Endodermal cell (in vitro differentiated cells): ENCODE data around the gene SPACA4. TPM values are rescaled to one million over a fixed set of nuclear protein-coding genes. Genes with fewer than 3 reads are reported as not detected.

Experiments used
- DNase-seq: peaks from one replicate; pipeline ENCODE4 v3.0.0-alpha.2; 2017
- H3K27ac ChIP-seq: 2 replicates; pipeline ENCODE4 v1.5.1; 2013; ENCODE audit warnings: mild to moderate bottlenecking, low read depth, low read length, moderate library complexity
- H3K27me3 ChIP-seq: 2 replicates; pipeline ENCODE4 v1.6.1; 2013; ENCODE audit warnings: mild to moderate bottlenecking, low read length, moderate library complexity; ENCODE audit not compliant: insufficient read depth, control insufficient read depth, poor library complexity, severe bottlenecking
- H3K36me3 ChIP-seq: 2 replicates; pipeline ENCODE4 v1.7.0; 2013; ENCODE audit warnings: mild to moderate bottlenecking, low read length, moderate library complexity; ENCODE audit not compliant: control insufficient read depth, insufficient read depth
- H3K4me1 ChIP-seq: one replicate; pipeline ENCODE4 v1.7.0; 2013; ENCODE audit warnings: low read length; ENCODE audit not compliant: control insufficient read depth, insufficient read depth
- H3K4me3 ChIP-seq: 2 replicates; pipeline ENCODE4 v1.5.1; 2013; ENCODE audit warnings: mild to moderate bottlenecking, low read length, moderate library complexity
- H3K9ac ChIP-seq: 2 replicates; pipeline ENCODE4 v1.6.1; 2013; ENCODE audit warnings: mild to moderate bottlenecking, low read length, moderate library complexity; ENCODE audit not compliant: poor library complexity, severe bottlenecking; ENCODE audit errors: extremely low read depth
- H3K9me3 ChIP-seq: 2 replicates; pipeline ENCODE4 v1.6.1; 2013; ENCODE audit warnings: mild to moderate bottlenecking, low read length, moderate library complexity; ENCODE audit not compliant: control insufficient read depth
- H3K27ac Mint-ChIP-seq: 2 replicates; pipeline ENCODE4 v1.8.0; 2020; ENCODE audit warnings: mixed read lengths
- H3K27me3 Mint-ChIP-seq: 2 replicates; pipeline ENCODE4 v1.8.0; 2021; ENCODE audit warnings: mild to moderate bottlenecking, mixed read lengths; ENCODE audit not compliant: insufficient read depth
- H3K36me3 Mint-ChIP-seq: 2 replicates; pipeline ENCODE4 v1.8.0; 2020; ENCODE audit warnings: low read depth, mixed read lengths
- H3K4me1 Mint-ChIP-seq: 2 replicates; pipeline ENCODE4 v1.8.0; 2020; ENCODE audit warnings: mixed read lengths
- H3K4me3 Mint-ChIP-seq: 2 replicates; pipeline ENCODE4 v1.8.0; 2020; ENCODE audit warnings: mild to moderate bottlenecking, moderate library complexity, mixed read lengths
- H3K9me3 Mint-ChIP-seq: 2 replicates; pipeline ENCODE4 v1.8.0; 2020; ENCODE audit warnings: mild to moderate bottlenecking, mixed read lengths
- WGBS, 2 experiments: methylation state at CpG; one replicate each; pipeline versions ENCODE4 v1.1.5 to v1.1.7; 2013; ENCODE audit warnings: missing lambda C conversion rate in 2 of 2, mixed read lengths in 1 of 2; ENCODE audit not compliant: insufficient coverage in 1 of 2, insufficient read length in 1 of 2; 5-methylcytosine and 5-hydroxymethylcytosine counted together
- total RNA-seq, 2 donors: library from RNA; stranded (reverse); fragmentation: NEBNext Ultra II Directional in 1 of 2; extraction: Animal tissue kit (Norgen Biotek cat#: 25700) in 1 of 2; gene quantifications; 2 replicates in 1 of 2; 3 replicates in 1 of 2; pipeline ENCODE4 v1.2.1, GENCODE V29; 2021
- TF ChIP-seq, protein P1 (sequence below): fragments of 200-600 bp; sonication (generic); conservative IDR thresholded peaks from 2 replicates; pipeline ENCODE4 v1.5.0; 2021; ENCODE audit warnings: antibody characterized with exemption, mild to moderate bottlenecking

SPACA4 gene
- total RNA-seq, 2 donors from 2014 or later: not detected

DNA sequence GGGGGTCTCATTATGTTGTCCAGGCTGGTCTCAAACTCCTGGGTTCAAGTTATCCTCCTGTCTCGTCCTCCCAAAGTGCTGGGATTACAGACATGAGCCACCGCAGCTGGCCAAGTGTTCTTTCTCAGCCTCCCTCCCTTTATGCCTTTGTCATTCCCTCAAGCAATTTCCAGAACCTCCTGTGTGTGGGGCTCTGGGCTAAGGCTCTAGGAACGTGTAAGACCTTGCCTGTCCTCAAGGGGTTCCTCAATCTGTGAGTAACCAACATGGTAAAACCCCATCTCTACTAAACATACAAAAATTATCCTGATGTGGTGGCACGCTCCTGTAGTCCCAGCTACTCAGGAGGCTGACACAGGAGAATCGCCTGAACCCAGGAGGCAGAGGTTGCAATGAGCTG lies 15.5 kb upstream of the SPACA4 start:
- no peaks in the 10 kb centered on the region for H3K27me3 ChIP-seq
- no peaks in the 10 kb centered on the region for H3K36me3 Mint-ChIP-seq
- TF ChIP-seq, protein P1, sequence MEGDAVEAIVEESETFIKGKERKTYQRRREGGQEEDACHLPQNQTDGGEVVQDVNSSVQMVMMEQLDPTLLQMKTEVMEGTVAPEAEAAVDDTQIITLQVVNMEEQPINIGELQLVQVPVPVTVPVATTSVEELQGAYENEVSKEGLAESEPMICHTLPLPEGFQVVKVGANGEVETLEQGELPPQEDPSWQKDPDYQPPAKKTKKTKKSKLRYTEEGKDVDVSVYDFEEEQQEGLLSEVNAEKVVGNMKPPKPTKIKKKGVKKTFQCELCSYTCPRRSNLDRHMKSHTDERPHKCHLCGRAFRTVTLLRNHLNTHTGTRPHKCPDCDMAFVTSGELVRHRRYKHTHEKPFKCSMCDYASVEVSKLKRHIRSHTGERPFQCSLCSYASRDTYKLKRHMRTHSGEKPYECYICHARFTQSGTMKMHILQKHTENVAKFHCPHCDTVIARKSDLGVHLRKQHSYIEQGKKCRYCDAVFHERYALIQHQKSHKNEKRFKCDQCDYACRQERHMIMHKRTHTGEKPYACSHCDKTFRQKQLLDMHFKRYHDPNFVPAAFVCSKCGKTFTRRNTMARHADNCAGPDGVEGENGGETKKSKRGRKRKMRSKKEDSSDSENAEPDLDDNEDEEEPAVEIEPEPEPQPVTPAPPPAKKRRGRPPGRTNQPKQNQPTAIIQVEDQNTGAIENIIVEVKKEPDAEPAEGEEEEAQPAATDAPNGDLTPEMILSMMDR: peak; percentile 49
- no peak overlapping the region for H3K27ac ChIP-seq
- H3K27me3 Mint-ChIP-seq: peaks cover 29% of the 10 kb centered on the region
- no peak overlapping the region for H3K4me3 ChIP-seq
- H3K36me3 ChIP-seq: no peaks in the 10 kb centered on the region
- 83 to 93% methylated on average over 5 of the region's 5 CpGs for WGBS, 2 experiments
- no peak overlapping the region for H3K27ac Mint-ChIP-seq
- H3K4me3 Mint-ChIP-seq: no peak overlapping the region
- no peaks in the 10 kb centered on the region for H3K4me1 ChIP-seq
- peaks cover 4% of the 10 kb centered on the region for H3K4me1 Mint-ChIP-seq
- no peaks in the 10 kb centered on the region for H3K9me3 Mint-ChIP-seq
- no peaks in the 10 kb centered on the region for H3K9me3 ChIP-seq
- DNase-seq: no peak
- H3K9ac ChIP-seq: no peak overlapping the region

DNA sequence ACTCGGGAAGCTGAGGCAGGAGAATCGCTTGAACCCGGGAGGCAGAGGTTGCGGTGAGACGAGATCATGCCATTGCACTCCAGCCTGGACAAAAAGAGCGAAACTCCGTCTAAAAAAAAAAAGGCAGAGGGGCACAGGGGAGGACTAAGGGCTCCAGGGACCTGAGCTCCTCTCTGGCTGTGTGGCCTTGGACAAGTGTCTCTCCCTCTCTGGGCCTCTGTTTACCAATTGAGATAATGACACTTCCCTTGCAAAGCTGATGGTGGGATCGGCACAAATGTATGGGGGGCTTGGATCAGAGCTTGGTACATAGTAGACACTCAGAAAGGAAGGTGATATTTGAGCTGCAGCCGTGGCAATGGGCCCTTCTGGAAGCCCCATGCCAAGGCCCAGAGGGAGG lies 11.4 kb upstream of the SPACA4 start:
- WGBS, 2 experiments: 84 to 89% methylated on average over 9 of the region's 9 CpGs
- Histone ChIP-seq H3K4me1 (no peaks in the 10 kb centered on the region), H3K36me3 (no peaks in the 10 kb centered on the region), H3K27ac (no peak overlapping the region), H3K9me3 (no peaks in the 10 kb centered on the region), H3K9ac (no peak overlapping the region), H3K27me3 (no peaks in the 10 kb centered on the region), H3K4me3 (no peak overlapping the region)
- no peak overlapping the region for H3K27ac Mint-ChIP-seq
- H3K27me3 Mint-ChIP-seq: peaks cover 11% of the 10 kb centered on the region
- no peaks in the 10 kb centered on the region for H3K36me3 Mint-ChIP-seq
- H3K9me3 Mint-ChIP-seq: no peaks in the 10 kb centered on the region
- H3K4me1 Mint-ChIP-seq: peaks cover 4% of the 10 kb centered on the region
- TF ChIP-seq, protein P1: no peak
- DNase-seq: no peak
- H3K4me3 Mint-ChIP-seq: no peak overlapping the region

DNA sequence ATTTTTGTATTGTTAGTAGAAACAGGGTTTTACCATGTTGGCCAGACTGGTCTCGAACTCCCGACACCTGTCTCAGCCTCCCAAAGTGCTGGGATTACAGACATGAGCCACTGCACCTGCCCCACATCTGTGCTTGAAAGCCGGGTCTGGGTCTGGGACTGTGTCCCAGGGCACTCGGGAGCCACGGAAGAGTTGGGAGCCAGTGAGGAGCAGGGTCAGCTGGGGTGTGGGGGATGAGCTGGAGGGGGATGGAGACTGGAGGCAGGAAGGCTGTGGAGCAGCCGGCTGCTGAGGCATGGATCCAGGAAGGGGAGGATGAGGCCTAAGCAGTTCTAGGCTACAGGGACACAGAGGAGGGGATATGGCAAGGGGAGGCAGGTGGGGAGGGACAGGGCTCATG lies 10.7 kb upstream of the SPACA4 start:
- H3K4me3 Mint-ChIP-seq: no peak overlapping the region
- no peak overlapping the region for H3K9ac ChIP-seq
- no peak for DNase-seq
- no peaks in the 10 kb centered on the region for H3K4me1 ChIP-seq
- H3K27ac ChIP-seq: no peak overlapping the region
- H3K36me3 ChIP-seq: no peaks in the 10 kb centered on the region
- H3K4me1 Mint-ChIP-seq: peaks cover 4% of the 10 kb centered on the region
- no peaks in the 10 kb centered on the region for H3K36me3 Mint-ChIP-seq
- no peaks in the 10 kb centered on the region for H3K9me3 Mint-ChIP-seq
- TF ChIP-seq, protein P1: no peak
- no peak overlapping the region for H3K4me3 ChIP-seq
- H3K27ac Mint-ChIP-seq: no peak overlapping the region
- H3K9me3 ChIP-seq: no peaks in the 10 kb centered on the region
- WGBS, 2 experiments: 89 to 94% methylated on average over 5 to 6 of the region's 6 CpGs
- peaks cover 8% of the 10 kb centered on the region for H3K27me3 Mint-ChIP-seq
- H3K27me3 ChIP-seq: no peaks in the 10 kb centered on the region
